Stimulated activated CD4-positive, alpha-beta T cell treated with anti-CD3 and anti-CD28 coated beads, Interleukin-4, amount 100 ng/mL, for 4 hours (primary cell): Measurements from ENCODE around the gene NCF2.
"Not testable (repeated sequence)": the region's sequence is repeated elsewhere in the genome, so short reads cannot be mapped to it uniquely, and the experiment has no call there.

Source experiments
- DNase-seq, 2 experiments: peaks; one replicate each; pipeline ENCODE4 v3.0.0-alpha.2; 2020

NCF2 gene, protein sequence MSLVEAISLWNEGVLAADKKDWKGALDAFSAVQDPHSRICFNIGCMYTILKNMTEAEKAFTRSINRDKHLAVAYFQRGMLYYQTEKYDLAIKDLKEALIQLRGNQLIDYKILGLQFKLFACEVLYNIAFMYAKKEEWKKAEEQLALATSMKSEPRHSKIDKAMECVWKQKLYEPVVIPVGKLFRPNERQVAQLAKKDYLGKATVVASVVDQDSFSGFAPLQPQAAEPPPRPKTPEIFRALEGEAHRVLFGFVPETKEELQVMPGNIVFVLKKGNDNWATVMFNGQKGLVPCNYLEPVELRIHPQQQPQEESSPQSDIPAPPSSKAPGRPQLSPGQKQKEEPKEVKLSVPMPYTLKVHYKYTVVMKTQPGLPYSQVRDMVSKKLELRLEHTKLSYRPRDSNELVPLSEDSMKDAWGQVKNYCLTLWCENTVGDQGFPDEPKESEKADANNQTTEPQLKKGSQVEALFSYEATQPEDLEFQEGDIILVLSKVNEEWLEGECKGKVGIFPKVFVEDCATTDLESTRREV

DNA sequence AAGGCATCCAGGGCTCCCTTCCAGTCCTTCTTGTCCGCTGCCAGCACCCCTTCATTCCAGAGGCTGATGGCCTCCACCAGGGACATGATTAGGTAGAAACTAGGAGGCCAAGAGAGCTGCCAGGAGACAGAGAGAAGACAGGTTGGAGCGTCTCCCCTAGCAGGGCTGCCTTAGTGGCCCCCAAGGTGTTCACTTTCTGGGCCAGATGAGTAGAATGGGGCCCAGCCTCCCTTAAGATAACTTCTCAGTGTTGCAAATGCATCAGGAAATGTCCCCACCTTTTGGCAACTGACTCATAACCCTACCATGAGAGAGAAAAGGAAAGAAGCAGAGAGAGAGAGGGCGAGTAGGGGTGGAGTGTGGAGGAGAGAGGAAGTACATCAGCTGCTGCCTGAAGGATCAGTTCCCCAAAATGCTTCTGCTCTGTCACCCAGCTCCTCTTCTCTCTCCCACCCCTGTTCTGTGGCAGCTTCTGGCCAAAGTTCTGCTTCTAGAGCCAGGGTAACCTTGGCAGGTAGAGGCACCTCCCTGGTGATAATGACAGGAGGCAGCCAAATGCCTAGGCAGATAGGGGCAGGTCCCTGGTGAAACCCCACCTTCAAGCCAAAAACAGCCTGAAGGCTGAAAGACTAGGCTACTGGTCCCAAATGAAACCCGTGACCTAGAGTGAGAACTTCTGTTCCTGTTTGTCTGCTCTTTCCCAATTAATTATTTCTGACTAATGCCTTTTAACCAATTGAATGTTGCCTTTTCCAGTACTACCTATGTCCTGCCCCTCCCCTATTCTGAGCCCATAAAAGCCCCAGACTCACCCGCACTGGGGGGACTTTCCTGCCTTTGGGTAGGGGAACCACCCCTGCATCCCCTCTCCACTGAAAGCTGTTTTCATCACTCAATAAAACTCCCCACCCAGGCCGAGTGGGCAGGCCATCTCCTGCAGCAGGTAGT is at the start of gene NCF2:
Gene NCF2, minus strand, starts transcription at position 216 of the 948 bp plus-strand sequence. Its CDS starts 130 bp downstream, at position 86.
- peak; percentile 7 to 12 for DNase-seq

DNA sequence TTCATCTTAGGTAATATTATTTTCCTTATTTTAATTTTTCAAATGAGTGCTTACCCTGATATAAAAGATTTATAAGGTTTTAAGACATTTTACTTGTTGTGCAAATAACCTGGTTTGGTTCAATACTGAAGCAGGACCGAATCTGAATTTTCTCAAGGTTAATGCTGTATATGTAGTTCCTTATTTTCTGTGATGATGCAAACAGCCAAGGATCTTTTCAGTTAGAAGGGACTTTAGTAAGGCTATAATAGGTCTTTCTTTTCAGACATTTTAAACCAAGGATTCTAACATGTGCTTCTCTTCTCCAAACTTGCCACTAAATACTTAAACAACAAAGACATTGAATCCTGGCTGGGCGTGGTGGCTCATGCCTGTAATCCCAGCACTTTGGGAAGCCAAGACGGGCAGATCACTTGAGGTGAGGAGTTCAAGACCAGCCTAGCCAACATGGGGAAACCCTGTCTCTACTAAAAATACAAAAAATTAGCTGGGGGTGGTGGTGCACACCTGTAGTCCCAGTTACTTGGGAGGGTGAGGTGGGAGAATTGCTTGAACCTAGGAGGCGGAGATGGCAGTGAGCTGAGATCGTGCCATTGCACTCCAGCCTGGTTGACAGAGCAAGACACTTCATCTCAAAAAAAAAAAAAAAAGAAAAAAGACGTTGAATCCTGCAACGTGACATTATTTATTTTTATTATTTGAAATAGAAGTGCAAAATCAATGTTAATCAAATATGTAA is 48.6 kb upstream of the NCF2 start:
- no peak for DNase-seq

DNA sequence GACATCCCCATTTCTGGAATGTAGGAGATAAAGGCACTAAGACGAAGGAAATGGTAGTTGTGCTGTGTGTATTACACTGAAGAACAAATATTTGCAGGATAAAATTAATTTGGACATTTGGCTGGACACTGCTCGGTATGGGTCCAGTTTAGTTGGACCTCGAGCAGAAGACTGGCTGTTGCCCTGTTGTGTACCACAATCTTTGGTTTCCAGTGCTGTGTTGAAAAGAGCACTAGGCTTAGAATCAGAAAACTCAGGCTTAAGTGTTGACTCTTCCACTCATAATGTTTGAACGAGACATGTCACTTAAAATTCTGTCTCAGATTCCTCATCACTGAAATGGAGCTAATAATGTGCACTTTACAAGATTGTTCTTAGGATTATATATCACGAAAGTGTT is 46.5 kb upstream of the NCF2 start:
- DNase-seq, result no peak

DNA sequence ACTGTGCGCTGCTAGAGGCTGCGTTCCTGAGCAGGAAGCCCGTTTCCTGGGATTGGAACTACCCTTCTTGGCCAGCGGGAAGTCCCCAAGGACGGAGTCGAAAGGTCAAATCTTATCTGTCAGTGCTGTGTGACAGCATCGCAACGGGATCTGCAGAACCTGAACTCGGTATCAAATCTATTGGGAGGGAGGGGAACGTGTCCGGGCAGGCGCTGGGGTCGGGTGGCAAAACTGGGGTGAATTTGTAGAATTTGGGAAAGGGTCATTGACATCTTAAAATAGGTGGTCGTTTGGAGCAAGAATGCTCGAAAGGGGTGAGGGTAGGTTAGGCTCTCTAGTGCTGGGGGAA is 46.0 kb upstream of the NCF2 start:
- no peak for DNase-seq

DNA sequence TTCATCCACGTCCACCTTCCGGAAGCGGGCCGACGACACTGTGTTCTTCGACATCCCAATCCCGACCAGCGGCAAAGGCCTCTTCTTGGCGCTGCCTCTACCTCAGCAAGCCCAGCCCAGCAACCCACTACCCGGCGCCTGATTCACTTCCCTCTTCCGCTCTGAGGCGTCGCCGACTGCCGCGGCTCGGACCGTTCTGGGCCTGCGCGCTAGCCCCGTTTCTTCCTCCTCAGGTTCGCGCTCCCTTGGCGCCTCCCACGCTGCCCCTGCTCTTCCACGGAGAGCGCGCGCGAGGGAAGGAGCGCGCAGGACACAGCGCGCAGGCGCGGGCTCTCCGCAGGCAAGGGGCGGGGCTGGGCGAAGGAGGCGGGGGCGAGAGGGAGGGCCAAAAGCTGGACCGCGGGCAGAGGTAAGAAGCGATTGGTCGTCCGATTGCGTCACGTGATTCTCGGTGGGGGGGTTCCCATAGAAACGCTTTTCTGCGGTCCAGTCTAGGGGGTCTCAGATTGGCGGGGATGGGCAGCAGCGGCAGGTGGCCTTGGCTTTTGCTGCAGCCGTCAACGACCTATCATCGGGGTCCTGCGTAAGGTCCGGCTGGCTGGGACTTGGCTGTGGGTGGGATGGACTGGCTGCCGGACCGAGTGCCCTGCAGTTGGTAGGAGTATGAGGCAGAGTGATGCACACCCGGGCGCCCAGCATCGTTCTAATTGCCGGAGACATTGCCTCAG is 45.5 kb upstream of the NCF2 start, which contains the start of gene ARPC5:
Gene ARPC5, minus strand, starts transcription at position 178 of the 728 bp plus-strand sequence. Its CDS starts 124 bp downstream, at position 54.
- peak; percentile 96 for DNase-seq

DNA sequence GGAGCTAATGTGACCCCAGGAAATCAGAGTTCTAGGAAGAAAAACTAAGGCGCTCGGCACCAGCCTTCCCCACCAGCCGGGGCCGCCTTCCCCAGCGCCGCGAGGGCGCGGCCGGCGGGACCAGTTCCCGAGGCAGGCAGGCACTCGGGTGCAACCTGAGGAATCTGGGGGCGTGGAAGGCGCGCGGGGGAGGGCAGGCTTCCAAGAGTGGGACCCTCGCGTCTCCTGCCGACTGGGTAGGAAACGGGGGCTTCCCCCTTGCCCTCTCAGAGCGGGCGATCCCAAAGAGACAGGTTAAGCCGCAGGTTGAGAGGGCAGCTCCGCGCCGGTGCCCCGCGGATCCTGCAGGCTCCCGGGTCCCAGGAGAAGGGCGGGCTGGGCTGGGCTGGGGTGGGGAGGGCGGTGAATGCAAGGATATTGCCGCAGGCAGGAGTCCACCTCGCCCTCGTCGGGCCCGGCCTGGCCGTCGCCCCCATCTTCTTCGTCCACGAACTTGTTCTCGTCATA is 44.9 kb upstream of the NCF2 start:
- DNase-seq, result peak in 1 of 2 experiments; percentile 13

DNA sequence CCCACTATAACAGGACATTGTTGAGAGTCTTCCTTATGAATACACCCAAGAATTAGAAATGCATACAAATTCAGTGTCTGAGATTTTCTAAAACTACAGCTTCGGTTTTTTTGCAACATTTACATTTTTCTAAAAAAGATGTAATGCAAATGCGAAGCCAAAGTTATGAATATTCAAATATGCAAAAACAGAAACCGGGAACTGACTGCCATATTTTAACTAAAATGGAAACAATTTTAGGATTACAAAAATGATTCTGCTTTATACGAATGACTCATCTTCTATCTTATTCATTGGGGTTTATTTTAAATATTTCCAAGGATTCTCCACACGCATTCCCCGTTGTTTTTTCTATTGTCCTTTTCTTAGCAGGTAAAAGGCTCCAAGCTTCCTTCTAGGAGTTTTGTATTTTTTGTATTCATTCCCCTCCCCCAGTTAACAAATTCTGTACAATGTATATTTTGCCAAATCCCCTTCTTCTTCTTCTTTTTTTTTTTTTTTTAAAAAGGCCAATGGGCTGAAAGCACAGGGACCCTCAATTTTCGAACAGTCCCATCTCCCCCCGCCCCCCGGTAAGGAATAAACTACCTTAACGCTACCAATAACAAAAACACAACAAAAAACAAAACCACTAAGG is 44.3 kb upstream of the NCF2 start:
- DNase-seq, result no peak

DNA sequence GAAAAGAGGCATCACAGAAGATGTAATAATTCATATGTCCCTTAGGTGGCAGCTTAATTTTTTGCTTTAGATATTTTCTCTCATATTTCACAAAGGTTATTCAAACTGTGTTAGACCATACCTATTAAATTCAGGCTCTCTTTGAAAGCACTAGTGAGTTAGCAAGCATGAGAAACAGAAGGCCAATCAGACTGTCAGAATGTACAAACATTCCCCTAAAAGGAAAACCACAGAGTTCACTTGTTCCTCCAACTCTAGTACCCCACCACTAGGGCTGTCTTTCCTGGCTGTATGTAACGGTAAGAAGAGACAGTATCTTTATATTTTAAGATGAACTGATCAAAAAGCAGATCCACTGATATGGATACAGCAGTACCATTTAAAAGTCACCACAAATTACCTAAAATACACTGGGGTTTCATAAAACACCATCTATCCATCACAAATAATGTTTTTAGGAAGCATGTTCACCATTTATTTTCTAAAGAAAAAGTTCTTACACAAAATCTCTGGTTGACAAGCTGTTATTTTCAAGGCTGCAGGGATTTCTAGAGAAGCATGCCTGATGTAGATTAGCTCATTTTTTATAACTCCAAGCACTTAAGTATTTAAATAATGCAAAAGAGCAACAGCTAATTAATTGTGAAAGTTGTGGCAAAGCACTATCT is 43.6 kb upstream of the NCF2 start:
- peak in 1 of 2 experiments; percentile 14 for DNase-seq

DNA sequence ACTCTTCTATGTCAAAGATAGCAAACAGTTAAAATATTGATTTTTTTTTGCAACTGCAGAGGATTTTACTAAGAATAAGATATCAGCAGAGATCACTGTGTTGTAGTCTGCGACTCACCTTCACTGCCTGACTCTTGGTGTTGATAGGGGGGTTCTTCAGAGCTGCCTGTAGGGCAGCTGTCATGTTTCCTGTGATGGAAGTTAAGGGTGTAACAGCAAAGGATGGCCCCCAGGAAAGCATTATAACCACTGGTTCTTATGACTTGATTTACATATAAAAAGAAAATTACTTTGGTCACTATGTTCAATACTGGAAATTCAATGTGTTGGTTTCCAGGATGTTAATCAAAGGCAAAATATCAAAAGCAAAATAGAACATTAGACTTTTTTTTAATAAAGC is 42.7 kb upstream of the NCF2 start:
- DNase-seq, result no peak

DNA sequence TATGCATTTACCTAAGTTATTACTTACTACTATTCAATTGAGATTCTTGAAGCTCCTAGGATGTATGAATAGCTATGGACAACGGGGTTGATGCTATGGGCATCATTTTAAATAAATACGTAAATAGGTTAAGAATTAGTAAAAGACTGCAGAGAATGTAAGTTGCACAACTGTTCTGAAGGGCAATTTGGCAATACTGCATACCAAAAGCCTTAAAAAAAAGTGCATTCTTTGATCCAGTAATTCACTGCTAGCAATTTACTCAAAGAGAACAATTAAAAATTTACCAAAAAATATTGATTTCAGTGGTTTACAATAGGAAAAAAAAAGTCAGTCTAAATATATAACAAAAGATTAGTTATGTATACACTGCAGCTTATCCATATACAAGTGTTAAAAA is 41.9 kb upstream of the NCF2 start:
- no peak for DNase-seq

DNA sequence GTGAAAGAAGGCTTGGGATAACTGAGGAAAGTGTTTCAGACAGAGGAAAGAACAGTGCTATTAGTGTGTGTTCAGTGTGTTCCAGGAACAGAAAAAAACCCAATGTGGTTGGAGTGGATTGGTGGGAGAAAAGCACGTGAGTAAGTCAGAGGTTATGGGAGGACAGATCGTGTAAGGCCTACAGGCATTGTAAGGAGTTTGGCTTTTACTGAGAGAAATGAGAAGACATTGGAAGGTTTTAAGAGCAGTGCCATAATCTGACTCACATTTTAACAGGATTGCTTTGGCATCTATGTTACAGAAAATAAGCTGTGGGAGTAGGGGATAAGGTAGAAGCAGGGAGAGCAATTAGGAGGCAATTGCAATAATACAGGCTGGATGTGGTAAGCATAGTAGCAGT is 40.5 kb upstream of the NCF2 start:
- DNase-seq, result no peak

DNA sequence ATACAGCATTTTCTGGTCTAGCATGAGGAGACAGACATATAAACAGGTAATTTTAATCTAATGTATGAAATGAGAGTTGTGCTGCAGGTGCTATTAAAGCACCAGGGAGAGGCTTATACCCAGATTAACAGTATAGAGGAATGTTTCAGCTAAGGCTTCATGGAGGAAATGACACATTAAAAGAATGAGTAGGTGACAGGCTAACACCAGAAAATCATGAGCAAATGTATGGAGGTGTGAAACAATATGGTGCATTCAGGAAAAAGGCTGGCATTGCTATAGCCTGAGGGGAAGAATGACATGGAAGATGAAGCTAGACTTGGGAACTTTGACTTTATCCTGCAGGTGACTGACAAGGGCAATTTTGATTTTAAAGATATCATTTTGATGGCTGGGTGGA is 38.3 kb upstream of the NCF2 start:
- DNase-seq, result no peak

DNA sequence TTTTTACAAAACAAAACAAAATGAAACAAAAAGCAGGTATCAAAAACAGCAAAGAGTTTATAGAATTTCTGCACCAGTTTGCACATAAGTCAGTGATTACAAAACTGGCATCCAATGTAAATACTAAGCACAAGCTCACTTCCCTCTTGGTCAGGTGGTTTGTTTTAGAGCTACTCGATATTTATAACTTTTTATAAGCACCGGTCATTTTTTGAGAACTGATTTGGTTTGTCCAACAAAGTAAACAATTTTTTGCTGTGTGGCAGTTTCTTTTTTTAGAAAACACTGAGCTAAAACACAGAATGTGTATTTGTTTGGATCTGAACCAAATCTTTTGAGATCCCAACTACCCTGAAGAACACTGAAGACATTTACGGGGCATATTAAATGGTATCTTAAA is 36.0 kb upstream of the NCF2 start:
- not testable (repeated sequence) for DNase-seq

DNA sequence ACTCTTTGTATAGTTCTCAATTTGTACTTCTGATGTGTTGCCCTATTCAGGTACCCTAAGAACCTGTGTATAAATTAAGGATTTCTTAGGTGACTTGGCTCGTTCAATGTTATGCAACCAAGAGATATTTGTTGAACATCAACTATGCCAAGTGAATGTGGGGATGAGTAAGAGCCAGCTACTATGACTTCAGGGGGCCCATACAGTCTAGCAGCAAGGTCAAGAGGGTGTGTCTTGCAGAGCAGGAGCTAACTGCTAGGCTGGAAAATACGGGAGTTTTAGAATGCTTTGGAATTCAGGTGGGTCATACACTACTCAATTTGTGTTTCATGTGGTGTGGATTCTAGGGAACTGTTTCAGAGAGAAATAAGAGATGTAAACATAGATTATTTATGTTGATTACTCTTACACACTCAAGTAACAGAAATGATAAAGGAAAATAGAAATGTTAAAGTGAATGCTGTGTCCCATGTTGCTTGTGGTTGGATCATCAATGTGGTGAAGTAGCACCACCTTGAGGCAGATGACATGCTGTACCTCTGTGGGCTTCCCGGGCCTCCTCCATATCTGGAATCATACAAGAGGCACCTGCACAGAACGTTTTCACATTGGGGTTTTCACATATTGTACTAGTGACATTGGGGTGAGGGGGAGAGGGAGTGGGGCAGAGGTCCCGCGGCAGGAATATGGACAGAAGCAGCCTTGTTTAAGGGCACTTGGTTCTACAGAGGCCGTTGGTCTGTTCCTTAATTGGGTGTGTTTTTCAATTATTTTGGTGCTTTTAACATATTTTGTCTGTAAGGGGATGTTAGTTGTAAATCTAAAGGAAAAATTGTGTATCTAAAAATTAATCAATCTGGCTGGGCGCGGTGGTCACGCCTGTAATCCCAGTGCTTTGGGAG is 32.9 kb upstream of the NCF2 start:
- peak; percentile 13 to 40 for DNase-seq

DNA sequence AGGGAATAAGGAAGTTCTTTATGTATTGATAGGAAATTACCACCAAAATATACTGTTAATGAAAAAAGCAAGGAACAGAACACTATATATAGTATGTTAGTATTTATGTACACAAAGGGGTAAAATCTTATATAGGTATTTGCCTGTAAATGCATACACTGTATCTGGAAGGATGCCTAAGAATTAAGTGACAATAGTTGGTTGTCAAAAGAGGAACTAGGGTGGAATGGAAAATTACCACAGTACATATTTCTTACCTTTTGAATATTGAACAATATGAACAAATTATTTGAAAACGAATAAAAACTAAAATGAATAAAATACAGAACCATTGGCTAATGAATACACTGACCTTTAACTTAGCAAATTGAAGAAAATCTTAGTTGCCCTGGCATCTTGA is 31.8 kb upstream of the NCF2 start:
- no peak for DNase-seq

DNA sequence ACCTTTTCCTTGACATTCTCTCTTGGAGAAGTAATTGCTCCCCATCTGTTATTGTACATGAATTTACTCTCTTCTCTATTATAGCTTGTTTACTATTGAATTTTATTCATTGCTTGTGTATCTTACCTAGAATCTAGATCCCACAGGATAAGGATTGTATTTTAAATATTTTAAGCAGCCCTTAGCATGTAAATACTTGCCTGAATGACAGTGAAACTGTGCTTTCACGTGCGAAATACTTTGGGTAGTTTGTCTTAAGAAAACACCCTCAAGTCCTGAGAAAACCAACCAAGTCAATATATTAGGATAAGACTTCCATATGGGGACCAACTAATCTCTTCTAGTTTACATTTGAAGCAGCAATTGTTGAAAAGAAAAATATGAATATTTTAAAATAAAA is 30.1 kb upstream of the NCF2 start:
- no peak for DNase-seq

DNA sequence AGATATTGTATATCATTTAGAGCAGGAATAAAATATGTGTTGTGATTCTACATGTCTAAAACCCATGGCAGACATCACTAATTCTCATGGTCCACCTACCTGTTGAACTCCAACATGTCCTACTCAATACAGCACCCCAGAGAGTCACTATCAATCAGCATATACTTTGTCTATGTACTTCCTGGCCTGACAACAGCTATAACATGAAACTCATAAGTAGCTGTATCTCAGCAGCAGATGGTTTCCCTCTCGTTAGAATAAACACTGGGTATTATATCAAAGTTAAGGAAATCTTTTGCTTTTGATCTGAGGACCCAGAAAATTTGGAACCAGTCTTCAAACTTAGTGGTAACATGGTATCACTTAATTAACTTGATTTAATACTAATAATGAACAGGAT is 29.5 kb upstream of the NCF2 start:
- DNase-seq, result no peak

DNA sequence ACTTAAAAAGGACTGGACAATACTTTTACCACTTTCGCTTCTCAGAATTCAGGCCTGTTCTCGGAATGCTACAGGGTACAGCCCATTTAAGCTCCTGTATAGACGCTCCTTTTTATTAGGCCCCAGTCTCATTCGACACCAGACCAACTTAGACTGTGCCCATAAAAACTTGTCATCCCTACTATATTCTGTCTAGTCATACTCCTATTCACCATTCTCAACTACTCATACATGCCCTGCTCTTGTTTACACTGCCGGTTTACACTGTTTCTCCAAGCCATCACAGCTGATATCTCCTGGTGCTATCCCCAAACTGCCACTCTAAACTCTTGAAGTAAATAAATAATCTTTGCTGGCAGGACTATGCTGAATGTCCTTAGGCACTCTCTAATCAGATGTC is 27.9 kb upstream of the NCF2 start:
- not testable (repeated sequence) for DNase-seq

DNA sequence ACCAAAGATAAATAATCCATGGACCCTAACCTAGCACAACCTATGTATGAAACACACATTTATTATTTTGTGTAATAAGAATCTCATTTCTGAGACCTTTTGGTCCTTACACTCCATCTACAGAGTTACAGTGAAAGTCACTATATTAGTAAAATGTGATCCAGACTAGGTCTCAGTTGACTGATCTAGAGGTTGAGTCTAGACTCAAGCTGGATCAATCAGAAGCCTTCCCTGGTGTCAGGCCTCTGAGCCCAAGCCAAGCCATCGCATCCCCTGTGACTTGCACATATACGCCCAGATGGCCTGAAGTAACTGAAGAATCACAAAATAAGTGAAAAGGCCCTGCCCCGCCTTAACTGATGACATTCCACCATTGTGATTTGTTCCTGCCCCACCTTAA is 22.7 kb upstream of the NCF2 start:
- not testable (repeated sequence) for DNase-seq

DNA sequence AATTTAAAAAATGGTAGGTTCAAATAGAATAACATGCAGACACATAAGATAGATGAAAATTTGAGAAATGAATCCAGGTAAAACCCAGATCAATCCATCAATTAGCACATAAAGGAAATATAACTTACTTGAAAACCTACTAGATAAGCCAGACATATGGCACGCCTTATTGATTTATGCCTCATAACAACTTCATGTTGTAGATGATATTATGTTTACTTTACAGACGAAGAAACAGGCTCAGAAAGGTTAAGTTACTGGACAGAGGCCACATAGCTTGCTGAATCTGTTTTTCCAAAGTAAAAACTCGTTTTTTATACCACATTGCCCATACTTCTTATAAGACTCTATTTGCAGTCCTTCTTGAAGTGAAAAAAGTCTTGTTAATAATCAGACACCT is 22.1 kb upstream of the NCF2 start:
- DNase-seq, result no peak
